Ishikawa (cell line): ENCODE data around the gene ETHE1.

Experiments used
- EP300 ChIP-seq: IDR thresholded peaks from 2 replicates; pipeline ENCODE4 v1.6.1; 2012; ENCODE audit warnings: borderline replicate concordance
- RAD21 ChIP-seq: IDR thresholded peaks from 2 replicates; pipeline ENCODE4 v1.6.1; 2012; ENCODE audit warnings: low read depth
- REST ChIP-seq: IDR thresholded peaks from 2 replicates; pipeline ENCODE4 v1.6.1; 2012; ENCODE audit warnings: low read depth, mild to moderate bottlenecking
- TAF1 ChIP-seq: IDR thresholded peaks from 2 replicates; pipeline ENCODE4 v1.6.1; 2012; ENCODE audit warnings: low read depth, mild to moderate bottlenecking

DNA sequence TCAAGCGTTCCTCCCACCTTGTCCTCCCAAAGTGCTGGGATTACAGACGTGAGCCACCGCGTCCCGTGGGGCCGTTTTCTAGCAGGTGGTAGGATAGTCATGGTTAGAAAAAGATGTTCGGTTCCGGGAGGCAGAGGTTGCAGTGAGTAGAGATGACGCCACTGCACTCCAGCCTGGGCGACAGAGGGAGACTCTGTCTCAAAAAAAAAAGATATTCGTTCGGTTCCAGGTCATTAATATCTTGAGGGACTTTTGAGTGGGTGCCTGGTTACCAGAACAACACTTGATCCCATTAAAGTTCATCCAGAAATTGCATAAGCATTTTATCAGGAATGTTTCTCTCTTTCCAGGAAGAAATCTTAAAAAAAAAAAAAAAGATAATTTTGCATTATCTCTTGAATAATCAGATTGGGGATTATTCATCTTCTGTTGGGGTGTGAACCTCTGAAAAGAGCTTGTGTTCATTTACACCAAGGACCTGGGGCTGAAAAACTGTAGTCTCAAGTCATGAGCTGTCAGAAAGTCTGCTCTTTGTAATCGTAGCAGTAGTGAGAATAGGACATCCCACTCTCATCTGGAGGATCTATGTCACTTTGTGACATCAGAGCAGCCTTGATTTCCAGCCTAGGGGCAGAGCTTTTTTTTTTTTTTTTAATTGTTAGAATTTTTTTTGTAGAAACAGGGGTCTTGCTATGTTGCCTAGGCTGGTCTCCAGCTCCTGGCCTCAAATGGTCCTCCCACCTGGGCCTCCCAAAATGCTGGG lies 1.0 kb upstream of the ETHE1 start:
- TF ChIP-seq EP300 (no peak), REST (no peak), TAF1 (no peak), RAD21 (no peak)
